Measurements from ENCODE around the gene DDAH1. TPM values are rescaled to one million over a fixed set of nuclear protein-coding genes. Genes with fewer than 3 reads are reported as not detected.

Gene DDAH1
- total and polyA plus RNA-seq, 2 experiments from 2014 or later, result 9.1 to 15.5 TPM

- Histone ChIP-seq H3K36me3 (no peaks in the 10 kb centered on the region), H3K4me3 (no peak overlapping the region), H3K4me1 (ENCODE audit: low read depth) (peaks cover 25% of the 10 kb centered on the region), H3K27ac (no peak overlapping the region), H3K9me3 (ENCODE audit: low read depth) (no peaks in the 10 kb centered on the region), H3K27me3 (no peaks in the 10 kb centered on the region)
- no peak for TF ChIP-seq CTCF (IDR thresholded peaks at IDR 0.05; ENCODE audit: low read depth, low read length)
- peak in 1 of 2 donors; percentile 41 for DNase-seq (ENCODE audit: low read depth in 1 of 2, low spot score in 1 of 2)
Observed at GRCh38 chr1:85317560-85317959, 147.4 kb downstream of the DDAH1 start.

- Histone ChIP-seq H3K27me3 (no peaks in the 10 kb centered on the region), H3K36me3 (no peaks in the 10 kb centered on the region), H3K27ac (peak overlapping the region; percentile 36), H3K4me3 (no peak overlapping the region), H3K4me1 (ENCODE audit: low read depth) (peaks cover 25% of the 10 kb centered on the region), H3K9me3 (ENCODE audit: low read depth) (no peaks in the 10 kb centered on the region)
- DNase-seq (ENCODE audit: low read depth in 1 of 2, low spot score in 1 of 2), result no peak
- no peak for TF ChIP-seq CTCF (IDR thresholded peaks at IDR 0.05; ENCODE audit: low read depth, low read length)
Observed at GRCh38 chr1:85316321-85316720, 148.6 kb downstream of the DDAH1 start.

GRCh38 chr1:85315789-85316188 is 149.2 kb downstream of the DDAH1 start:
- no peak for TF ChIP-seq CTCF (IDR thresholded peaks at IDR 0.05; ENCODE audit: low read depth, low read length)
- peak overlapping the region; percentile 36 for H3K27ac ChIP-seq
- peak; percentile 20 to 52 for DNase-seq (ENCODE audit: low read depth in 1 of 2, low spot score in 1 of 2)
- H3K4me1 ChIP-seq (ENCODE audit: low read depth), result peaks cover 25% of the 10 kb centered on the region
- no peaks in the 10 kb centered on the region for H3K36me3 ChIP-seq
- H3K9me3 ChIP-seq (ENCODE audit: low read depth), result no peaks in the 10 kb centered on the region
- no peak overlapping the region for H3K4me3 ChIP-seq
- no peaks in the 10 kb centered on the region for H3K27me3 ChIP-seq

GRCh38 chr1:85314726-85315125 is 150.2 kb downstream of the DDAH1 start:
- H3K27me3 ChIP-seq, result no peaks in the 10 kb centered on the region
- no peaks in the 10 kb centered on the region for H3K36me3 ChIP-seq
- TF ChIP-seq CTCF (IDR thresholded peaks at IDR 0.05; ENCODE audit: low read depth, low read length), result no peak
- H3K4me1 ChIP-seq (ENCODE audit: low read depth), result peaks cover 25% of the 10 kb centered on the region
- H3K4me3 ChIP-seq, result no peak overlapping the region
- H3K27ac ChIP-seq, result peak overlapping the region; percentile 24
- no peak for DNase-seq (ENCODE audit: low read depth in 1 of 2, low spot score in 1 of 2)
- H3K9me3 ChIP-seq (ENCODE audit: low read depth), result no peaks in the 10 kb centered on the region

GRCh38 chr1:85313888-85314696 is 150.9 kb downstream of the DDAH1 start:
- DNase-seq (ENCODE audit: low read depth in 1 of 2, low spot score in 1 of 2), result peak in 1 of 2 donors; percentile 89
- no peak overlapping the region for H3K4me3 ChIP-seq
- H3K36me3 ChIP-seq, result no peaks in the 10 kb centered on the region
- peaks cover 25% of the 10 kb centered on the region for H3K4me1 ChIP-seq (ENCODE audit: low read depth)
- no peaks in the 10 kb centered on the region for H3K9me3 ChIP-seq (ENCODE audit: low read depth)
- no peak for TF ChIP-seq CTCF (IDR thresholded peaks at IDR 0.05; ENCODE audit: low read depth, low read length)
- H3K27me3 ChIP-seq, result no peaks in the 10 kb centered on the region
- peak overlapping the region; percentile 24 for H3K27ac ChIP-seq

Measured in cardiac muscle cell (in vitro differentiated cells and primary cell).